Measurements from ENCODE around the gene SLC35D2. TPM values are rescaled to one million over a fixed set of nuclear protein-coding genes. Genes with fewer than 3 reads are reported as not detected.

SLC35D2 gene
- total RNA-seq, 2 donors from 2014 or later, result 90.5 to 94.6 TPM

Other genes starting within 250 kb of the SLC35D2 start
- 1 to 10 TPM in 1 of 2 donors, under 1 TPM in 1; 0.87 to 1.7 TPM for gene HSD17B3, start 81.5 kb downstream of the SLC35D2 start, total RNA-seq
- 1 to 10 TPM; 1.6 to 3.4 TPM for gene ZNF367, start 34.7 kb upstream of the SLC35D2 start, total RNA-seq
- gene HABP4, start 66.5 kb upstream of the SLC35D2 start, total RNA-seq, result 1 to 10 TPM; 2.0 to 4.3 TPM
- 10 to 100 TPM; 16.5 to 20.8 TPM for gene CDC14B, start 236.1 kb upstream of the SLC35D2 start, total RNA-seq

Measured in left colon (tissue), 2 donors.